HG03175 (cell line): ENCODE results near the gene DUOX2.
"Not testable (repeated sequence)": the region's sequence is repeated elsewhere in the genome, so short reads cannot be mapped to it uniquely, and the experiment has no call there.

Experiments used
- ATAC-seq: cut with Tn5 transposase; IDR thresholded peaks from one replicate; pipeline ENCODE4 v1.9.1; 2021; ENCODE audit warnings: mild to moderate bottlenecking, moderate library complexity; ENCODE audit not compliant: unreplicated experiment

The DUOX2 gene

DNA sequence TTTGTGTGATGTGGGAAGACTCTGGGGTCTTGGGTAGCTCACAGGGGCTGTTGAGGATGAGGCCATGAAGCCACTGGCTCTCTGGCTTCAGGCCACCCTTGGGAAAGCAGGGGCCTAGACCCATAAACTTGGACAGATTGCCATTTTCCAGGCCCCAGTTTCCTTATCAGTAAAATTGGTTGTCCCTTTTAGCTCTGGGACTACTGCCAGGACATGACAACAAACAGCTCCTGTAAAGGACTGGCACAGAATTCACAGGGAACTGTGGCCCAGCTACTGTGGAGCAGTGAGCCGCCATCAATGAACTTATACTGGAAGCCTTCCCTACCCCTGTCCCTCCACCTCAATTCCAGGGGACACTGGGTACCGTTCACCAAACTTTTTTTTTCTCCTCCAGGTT, 36.6 kb downstream of the DUOX2 start:
- ATAC-seq, result not testable (repeated sequence)

DNA sequence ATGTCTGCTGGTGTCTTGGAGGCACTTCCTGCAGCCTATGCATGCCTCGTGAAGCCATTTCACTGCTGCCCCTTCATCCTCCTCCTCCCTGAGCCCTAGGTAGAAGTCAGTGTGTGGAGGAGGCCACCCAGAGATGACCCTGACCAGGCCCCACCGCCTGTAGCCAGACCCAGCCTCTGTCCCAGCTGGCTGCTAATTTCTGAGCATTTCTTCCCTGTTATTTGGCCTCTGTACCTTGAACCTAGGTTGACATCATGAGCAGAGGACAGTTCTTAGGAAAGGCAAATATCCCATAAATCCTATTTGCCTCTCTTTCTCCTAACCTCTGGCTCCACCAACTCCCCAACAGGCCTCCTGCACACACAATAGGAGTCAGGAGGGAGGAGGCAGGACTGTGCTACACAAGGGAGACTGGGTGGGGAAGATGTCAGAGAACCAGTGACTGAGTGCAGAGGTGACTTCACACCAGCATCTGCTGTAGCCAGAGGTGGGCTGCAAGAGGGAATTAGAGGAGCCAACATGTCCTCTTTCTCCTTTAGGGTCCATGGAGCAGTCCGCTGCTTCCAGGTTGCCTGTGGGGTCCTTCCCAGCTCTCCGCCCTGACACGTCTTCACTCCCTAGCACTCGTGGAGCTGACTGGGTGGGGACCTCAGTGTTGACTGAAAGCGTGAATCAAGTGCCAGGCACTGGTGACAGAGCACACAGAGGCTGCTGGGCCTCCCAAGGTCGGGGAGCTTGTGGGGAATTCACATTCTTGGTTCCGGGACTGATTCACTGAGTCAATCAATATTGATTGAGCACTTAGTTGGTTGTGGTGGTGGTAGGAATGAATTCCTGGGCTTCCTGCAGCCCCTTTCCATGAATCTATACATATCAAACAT, 38.3 kb downstream of the DUOX2 start:
- ATAC-seq, result not testable (repeated sequence)

DNA sequence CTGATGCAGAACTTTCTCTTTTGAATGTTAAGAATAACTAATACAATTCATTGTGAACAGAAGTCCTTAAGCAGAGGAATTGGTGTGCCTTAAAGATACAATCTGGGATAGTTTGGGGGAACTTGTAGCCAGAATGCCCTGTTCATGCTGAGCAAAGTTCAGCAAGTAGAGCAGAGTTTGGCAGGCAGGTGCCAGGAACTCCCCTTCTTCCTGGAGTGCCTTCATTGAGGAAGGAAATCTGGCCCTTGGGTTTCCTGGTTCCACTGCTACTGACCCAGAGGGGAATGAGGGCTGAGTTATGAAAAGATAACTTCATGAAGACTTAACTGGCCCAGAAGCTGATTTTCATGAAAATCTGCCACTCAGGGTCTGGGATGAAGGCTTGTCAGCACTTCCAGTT, 40.4 kb downstream of the DUOX2 start:
- ATAC-seq, result not testable (repeated sequence)

DNA sequence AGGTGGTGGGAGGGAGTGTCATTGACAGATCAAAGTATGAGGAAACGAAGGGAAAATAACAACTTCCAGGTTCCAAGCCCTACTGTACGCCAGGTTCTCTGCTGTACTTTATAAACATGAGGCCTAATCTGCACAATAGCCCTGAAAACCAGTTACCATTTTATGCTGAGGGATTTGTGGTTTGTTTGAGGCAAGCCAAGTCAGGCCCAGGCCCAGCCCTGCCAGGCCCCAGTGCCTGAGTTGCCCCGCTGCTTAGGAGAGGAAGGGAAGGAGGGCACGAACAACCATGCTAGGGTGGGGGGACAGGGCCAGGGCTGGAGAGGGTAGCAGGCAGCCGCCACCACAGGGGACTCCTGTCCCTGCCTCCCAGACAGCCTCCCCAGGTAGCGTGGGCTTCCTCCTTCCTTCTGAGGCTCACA, 44.0 kb downstream of the DUOX2 start:
- ATAC-seq, result not testable (repeated sequence)

- ATAC-seq, result no peak
Observed at GRCh38 chr15:45064386-45064785, 49.6 kb downstream of the DUOX2 start.

DNA sequence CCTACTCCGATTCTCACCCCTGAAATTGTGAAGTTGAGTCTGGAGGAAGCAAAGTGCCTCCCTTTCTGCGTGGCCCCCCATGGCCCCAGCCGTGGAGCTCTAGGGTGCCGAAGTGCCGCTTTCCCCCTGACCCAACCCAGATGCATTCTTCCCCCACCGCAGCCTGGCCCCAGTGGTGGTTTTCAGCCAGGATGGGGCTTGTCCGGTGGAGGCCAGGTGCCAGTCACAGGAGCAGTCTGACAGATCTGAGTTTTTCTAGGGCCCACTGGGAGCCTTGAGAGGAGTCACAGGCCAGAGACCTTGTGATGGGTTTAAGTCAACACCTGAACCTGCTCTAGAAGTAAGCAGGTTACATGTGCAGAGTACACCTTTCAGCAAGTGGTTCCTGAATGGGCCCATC, 51.7 kb downstream of the DUOX2 start:
- ATAC-seq, result not testable (repeated sequence)

DNA sequence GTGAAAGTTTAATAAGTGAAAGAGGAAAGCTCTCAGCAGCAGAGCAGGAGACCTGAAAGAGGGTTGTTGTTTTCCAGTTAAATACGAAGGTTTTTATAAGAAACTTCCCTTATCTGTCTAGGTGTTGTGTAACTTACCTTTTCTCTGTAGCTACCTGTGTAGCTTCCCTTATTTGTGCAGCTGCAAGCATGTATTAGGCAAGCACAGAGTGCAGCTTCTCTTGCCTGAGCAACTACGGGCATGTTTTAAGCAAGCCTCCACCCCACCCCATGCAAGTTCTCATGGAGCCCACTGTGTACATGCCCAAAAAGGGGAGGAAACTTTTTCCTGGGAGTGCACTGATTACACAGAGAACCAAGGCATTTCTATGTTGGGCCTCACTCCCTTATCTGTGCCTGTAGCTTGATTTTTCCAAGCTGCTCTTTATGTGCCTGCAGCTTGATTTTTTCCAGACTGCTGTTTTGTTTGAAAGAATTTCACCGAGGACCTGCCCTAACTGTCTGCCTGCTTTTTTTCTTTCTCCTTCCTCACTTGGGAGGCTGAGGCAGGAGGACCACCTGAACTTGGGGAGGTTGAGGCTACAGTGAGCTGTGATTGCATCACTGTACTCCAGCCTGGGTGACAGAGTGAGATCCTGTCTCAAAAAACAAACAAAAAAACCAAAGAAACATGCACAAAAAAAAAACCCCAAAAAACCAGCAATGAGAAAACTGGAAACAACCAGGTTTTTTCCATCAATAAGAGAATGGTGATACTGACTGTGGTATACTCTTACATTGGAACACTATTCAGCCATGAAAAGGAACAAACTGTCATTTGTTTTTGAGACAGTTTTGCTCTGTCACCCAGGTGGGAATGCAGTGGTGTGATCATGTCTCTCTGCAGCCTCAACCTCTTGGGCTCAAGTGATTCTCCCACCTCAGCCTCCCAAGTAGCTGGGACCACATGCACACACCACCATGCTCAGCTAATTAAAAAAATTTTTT, 55.0 kb downstream of the DUOX2 start:
- ATAC-seq, result not testable (repeated sequence)

DNA sequence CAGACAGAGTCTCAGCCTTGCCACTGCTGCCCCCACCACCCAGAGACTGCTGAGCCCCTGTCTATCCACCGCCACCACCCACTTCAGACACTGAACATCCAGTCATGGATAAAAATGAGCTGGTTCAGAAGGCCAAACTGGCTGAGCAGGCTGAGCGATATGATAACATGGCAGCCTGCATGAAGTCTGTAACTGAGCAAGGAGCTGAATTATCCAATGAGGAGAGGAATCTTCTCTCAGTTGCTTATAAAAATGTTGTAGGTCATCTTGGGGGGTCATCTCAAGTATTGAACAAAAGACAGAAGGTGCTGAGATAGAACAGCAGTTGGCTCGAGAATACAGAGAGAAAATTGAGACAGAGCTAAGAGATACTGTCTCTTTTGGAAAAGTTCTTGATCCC, 61.3 kb downstream of the DUOX2 start:
- ATAC-seq, result not testable (repeated sequence)

DNA sequence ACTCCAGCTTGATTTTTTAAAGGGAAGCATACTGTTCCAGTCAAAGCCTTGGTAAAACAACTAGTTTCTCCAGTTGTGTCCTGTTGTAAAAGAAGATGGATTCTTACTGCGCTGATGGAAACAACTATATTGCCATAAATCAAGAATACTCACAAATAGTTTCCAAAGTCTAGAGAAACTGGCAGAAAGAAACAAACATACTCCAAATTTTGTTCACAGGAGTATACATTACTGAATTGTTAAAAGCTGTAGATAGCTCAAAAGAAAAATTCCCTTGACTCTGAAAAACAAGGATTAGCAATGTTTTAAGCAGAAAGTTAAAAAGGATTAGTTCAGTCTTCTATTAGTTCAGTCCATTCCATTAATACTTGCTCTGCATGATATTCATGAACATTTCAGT, 63.4 kb downstream of the DUOX2 start:
- no peak for ATAC-seq

DNA sequence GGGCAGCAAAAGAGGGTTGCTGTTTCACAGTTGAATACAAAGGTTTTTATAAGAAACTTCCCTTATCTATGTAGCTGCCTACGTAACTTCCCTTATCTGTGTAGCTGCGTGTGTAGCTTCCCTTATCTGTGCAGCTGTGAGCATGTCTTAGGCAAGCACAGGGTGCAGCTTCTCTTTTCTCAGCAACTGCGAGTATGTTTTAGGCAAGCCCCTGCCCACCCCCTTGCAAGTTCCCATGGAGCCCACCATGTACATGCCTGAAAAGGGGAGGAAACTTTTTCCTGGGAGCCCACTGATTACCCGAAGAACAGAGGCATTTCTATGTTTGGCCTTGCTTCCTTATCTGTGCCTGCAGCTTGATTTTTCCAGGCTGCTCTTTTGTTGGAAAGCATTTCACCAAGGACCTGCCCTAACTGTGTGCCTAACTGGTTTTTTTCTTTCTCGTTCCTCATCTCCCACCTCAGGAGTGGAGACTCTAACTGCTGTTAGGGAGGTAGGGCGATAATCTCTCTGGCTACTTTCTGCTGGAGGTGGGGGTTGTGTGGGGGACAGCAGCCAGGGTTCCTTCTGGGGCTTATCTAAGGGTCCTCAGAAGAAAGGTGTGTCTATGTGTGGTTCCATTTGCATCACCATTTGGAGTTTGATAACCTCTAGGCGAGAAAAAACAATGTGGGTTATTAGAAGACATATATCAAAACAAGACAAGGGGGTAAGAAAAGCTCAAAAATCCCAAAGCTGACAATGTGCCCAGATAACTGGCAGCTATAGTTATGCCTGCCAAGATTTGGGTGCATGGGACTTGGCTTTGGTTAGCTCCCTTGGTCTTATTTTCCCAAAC, 65.0 kb downstream of the DUOX2 start:
- no peak for ATAC-seq

DNA sequence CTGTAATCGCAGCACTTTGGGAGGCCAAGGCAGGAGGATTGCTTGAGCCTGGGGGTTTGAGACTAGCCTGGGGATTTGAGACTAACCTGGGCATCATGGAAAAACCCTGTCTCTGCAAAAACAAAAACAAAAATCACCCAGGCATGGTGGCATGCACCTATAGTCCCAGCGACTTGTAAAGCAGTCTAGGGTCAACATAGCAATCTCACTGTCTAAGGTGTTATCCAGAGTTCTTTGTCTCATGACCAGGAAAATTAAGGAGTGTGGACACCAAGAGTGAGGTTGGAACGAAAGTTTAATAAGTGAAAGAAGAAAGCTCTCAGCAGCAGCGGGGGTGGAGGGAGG, 65.6 kb downstream of the DUOX2 start:
- ATAC-seq, result not testable (repeated sequence)

DNA sequence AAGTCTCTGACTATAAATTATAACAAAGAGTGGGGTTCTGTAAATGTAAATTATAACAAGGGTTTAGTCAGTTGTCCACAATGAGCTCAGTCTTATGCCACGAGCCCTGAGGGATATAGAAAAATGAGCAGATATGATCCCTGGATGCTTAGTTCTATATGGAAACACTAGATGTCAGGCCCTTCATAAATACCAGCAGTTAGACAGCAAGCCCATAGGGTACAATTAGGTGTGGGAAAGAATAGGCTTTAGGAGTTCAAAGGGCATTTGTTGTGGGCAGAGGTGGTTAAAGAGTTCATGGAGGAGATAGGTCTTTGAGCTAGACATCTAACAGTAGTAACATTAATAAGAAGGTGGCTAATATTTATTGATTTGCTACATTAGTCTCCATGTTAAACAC, 69.7 kb downstream of the DUOX2 start:
- ATAC-seq, result not testable (repeated sequence)

GRCh38 chr15:45042859-45043258, 71.1 kb downstream of the DUOX2 start:
- not testable (repeated sequence) for ATAC-seq
